HPDE6-E6E7 (cell line): ENCODE results near the gene RPLP2.

ENCODE experiments used
- DNase-seq: peaks from one replicate; pipeline ENCODE4 v3.0.0; 2011; ENCODE audit warnings: missing footprints; ENCODE audit errors: extremely low spot score

The RPLP2 gene

GRCh38 chr11:824292-824880 lies 14.6 kb downstream of the RPLP2 start:
- no peak for DNase-seq

- DNase-seq, result no peak
These were observed 15.2 kb downstream of the RPLP2 start for GRCh38 chr11:824942-825341.

- no peak for DNase-seq
These were observed 15.8 kb downstream of the RPLP2 start for GRCh38 chr11:825366-826226.

GRCh38 chr11:826227-826621 lies 16.5 kb downstream of the RPLP2 start:
- no peak for DNase-seq

- DNase-seq, result no peak
These were observed 17.0 kb downstream of the RPLP2 start for GRCh38 chr11:826836-827145.

GRCh38 chr11:827146-827896 lies 17.6 kb downstream of the RPLP2 start:
- DNase-seq, result no peak

GRCh38 chr11:827897-828192 lies 18.1 kb downstream of the RPLP2 start, which contains the start of gene CRACR2B:
Gene CRACR2B, plus strand, starts transcription at chr11:827919. Its CDS starts 689 bp downstream, at chr11:828608.
- no peak for DNase-seq

GRCh38 chr11:828506-829175 lies 18.9 kb downstream of the RPLP2 start:
- no peak for DNase-seq

- no peak for DNase-seq
These were observed 19.5 kb downstream of the RPLP2 start for GRCh38 chr11:829176-829846.

- DNase-seq, result no peak
These were observed 20.1 kb downstream of the RPLP2 start for GRCh38 chr11:829847-830294.

GRCh38 chr11:830295-831117 lies 20.7 kb downstream of the RPLP2 start:
- DNase-seq, result no peak

- DNase-seq, result no peak
These were observed 21.5 kb downstream of the RPLP2 start for GRCh38 chr11:831118-831864.

- no peak for DNase-seq
These were observed 22.3 kb downstream of the RPLP2 start for GRCh38 chr11:831961-832528.

- no peak for DNase-seq
These were observed 22.9 kb downstream of the RPLP2 start, which contains the start of gene CD151 for GRCh38 chr11:832529-833113. Gene CD151, plus strand, starts transcription at chr11:832952. Its CDS starts 3,118 bp downstream, at chr11:836070.

- no peak for DNase-seq
These were observed 23.5 kb downstream of the RPLP2 start for GRCh38 chr11:833114-833791.

GRCh38 chr11:833849-834311 lies 24.1 kb downstream of the RPLP2 start:
- DNase-seq, result no peak

GRCh38 chr11:834371-835316 lies 24.9 kb downstream of the RPLP2 start:
- DNase-seq, result peak; percentile 72
